Posterior vena cava (tissue), 2 donors: ENCODE results near the gene TBATA. TPM values are rescaled to one million over a fixed set of nuclear protein-coding genes. Genes with fewer than 3 reads are reported as not detected.

Experiments used
- DNase-seq: peaks from one replicate; pipeline ENCODE4 v3.0.0-alpha.2; 2020; ENCODE audit warnings: low spot score
- intact Hi-C, 2 donors: fragments of 100-400 bp; cut with DNase I; formaldehyde crosslinking; loops; one replicate each; pipeline versions ENCODE4 v1.14.1 to v1.14.2; 2022 to 2023
- total RNA-seq, 2 donors: library from RNA; stranded (reverse); fragmentation: NEBNext Ultra II Directional; extraction: Animal tissue kit (Norgen Biotek cat#: 25700); gene quantifications; one replicate each; pipeline ENCODE4 v1.2.1, GENCODE V29; 2021
- donor health status: DM: yes; HTN: yes; CAD: no.
- donor health status: DM: yes; HTN: yes; CAD: no.

The TBATA gene
- total RNA-seq, 2 donors from 2014 or later, result not detected

DNA sequence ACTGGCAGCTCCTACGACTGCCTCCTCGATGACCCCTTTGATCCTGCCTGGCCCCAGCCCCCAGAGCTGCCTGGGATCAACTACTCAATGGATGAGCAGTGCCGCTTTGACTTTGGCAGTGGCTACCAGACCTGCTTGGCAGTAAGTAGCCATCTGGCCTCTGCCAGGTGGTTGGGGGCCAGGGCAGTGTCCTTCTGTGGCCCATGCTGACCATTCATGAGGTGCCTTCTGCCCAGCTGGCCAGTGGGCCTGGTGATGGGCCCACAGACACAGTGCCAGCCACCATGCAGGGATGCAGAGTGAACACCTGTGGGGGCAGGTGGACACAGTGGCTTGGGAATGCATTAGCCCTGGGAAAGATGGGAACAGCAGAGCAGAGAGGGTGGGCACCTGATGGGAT, 50.0 kb downstream of the TBATA start:
- no peak for DNase-seq
- intact Hi-C loops, result no loop called here

DNA sequence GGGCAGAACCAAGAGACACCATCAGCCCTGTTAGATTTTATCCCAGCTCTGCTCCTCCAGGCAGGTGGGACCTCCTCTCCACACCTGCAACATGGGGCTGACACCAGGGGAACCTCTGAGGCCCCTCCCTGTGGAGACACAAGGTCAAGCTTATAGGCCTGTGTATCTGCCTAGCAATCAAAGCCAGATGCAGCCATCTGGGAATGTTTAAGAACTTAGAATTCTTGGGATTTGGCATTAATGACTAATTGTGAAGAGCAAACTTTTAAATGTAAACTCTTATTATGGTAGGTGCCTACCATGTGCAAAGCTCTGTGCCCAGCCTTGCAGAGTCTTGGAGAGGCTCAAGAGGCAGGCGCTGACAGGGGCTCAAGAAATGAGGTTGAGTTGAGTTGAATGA, 52.1 kb downstream of the TBATA start:
- intact Hi-C loops, result no loop called here
- no peak for DNase-seq

DNA sequence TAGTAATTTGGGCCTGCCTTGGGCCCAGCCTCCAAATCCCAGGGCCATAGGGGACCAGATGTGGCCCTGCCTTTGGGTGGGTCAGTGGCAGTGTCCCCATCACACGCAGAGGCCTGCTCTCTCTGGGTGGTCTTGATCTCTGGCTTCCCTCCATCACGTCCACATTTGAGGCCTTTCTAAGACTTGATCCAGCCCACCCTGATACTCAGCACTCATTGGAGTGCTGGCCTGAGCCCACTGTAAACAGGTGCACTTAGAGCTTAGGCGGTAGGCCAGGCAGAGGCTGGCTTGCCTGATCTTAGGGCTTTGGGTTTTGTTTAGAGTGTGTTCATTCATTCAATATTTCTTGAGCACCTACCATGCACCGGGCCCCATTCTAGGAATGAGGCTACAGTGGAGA, 52.6 kb downstream of the TBATA start:
- intact Hi-C loops, result no loop called here
- no peak for DNase-seq

DNA sequence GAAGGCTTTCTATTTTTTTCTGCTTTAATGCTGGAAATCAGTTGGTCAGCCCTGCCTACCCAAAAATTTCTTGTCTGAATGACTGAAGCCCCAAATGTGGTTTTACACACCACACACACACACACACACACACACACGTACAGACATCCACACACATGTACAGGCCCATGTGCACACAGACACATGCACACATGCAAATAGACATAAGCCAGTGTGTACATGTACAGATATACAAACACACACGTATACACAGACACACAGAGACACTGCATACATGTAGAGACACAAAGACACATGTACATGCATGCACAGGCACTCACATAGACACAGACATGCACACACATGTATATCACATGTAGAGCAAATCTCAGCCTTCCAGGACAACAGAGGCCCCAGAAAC, 54.2 kb downstream of the TBATA start:
- no peak for DNase-seq
- intact Hi-C loops, result no loop called here

DNA sequence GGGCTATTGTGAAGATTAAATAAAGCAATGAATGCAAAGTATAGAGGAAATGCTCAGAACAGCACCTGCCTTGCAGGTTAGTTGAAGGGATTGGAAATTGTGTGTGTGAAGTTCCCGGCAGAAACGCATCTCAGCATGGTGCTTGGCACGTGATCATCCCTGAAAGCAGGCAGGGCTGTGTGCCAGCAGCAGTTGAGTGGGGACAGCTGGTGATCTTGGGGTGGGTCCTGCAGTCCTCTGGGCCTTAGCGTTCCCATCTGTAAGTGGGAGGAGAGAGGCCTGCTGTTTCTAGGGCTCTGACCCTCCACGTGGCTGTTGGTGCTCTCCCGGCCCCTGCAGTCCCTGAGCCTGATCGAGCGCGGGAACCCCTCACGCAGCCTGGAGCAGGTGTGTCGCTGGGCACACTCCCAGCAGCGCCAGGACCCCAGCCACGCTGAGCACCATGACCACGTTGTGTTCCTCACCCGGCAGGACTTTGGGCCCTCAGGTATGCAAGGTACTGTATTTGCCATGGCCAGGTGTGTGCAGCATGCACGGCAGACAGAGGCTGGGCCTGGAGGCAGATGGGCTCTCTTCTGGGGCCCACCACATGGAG, 55.3 kb downstream of the TBATA start:
- intact Hi-C loops, result no loop called here

GRCh38 chr10:70728328-70728727, 56.8 kb downstream of the TBATA start:
- intact Hi-C loops, result no loop called here

More for the DNA sequence above, 55.3 kb downstream of the TBATA start:
- no peak for DNase-seq

DNA sequence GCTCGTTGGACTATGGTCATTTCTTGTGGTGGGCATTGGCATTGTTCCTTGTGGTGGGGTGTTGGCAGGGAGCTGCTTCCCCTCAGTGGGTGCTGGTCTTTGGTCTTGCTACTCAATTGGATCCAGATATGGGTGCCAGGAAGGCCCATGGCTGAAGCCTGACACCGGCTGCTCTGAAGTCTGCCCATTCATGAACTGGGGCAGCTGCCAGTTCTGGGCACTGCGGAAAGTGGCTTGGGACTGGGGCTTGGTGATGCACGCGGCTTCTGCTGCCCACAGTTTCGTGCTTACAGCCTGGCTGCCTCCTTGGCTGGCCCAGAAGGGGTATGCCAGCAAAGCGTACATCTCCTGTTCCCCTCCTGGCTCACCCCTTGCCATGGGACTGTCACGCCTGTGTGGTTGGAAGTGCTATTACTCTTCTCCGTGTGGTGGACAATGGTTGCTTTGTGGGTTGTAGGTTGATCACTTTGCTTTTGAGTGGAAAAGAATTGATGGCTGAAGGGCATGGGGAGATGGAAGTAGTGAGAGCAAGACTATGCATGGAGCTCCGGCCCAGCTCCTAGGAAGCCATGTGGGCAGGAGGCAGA, 58.2 kb downstream of the TBATA start:
- DNase-seq, result no peak
- intact Hi-C loops, result no loop called here

More at GRCh38 chr10:70728328-70728727, 56.8 kb downstream of the TBATA start:
- no peak for DNase-seq

GRCh38 chr10:70723771-70724170, 61.4 kb downstream of the TBATA start:
- no peak for DNase-seq

DNA sequence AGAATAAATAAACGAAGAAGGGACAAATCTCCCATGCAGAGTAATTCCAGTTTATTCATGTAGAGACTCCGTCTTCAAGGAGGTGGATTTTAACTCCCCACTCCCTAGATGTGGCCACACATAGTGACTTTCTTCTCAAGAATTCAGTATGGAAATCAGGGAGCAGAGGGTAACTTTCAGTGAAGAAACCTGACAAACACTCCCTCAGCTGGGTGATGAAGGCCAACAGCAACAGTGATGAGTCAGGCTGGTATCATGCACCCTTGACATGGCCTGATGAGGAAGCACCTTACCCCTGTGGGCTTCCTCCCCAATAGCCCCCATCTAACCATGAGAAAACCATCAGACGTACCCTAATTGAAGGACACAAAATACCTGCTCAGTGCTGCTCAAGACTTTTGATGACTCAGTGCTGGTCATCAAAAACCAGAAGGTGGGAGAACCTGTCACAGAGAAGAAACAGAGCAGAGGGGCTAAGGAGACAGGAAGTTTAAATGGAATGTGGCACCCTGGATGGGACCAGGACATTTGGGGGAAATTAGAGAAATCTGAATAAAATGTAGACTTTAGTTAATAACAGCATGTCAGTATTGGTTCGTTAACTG, 62.3 kb downstream of the TBATA start:
- intact Hi-C loops, result no loop called here
- DNase-seq, result no peak

More at GRCh38 chr10:70723771-70724170, 61.4 kb downstream of the TBATA start:
- intact Hi-C loops, result no loop called here

Other genes with a start within 250 kb of the TBATA start
- 1 to 10 TPM; 4.6 to 5.2 TPM for gene PRF1, start 182.6 kb downstream of the TBATA start, total RNA-seq
- gene ADAMTS14, start 112.9 kb downstream of the TBATA start, total RNA-seq, result 1 to 10 TPM in 1 of 2 donors, under 1 TPM in 1; 0.19 to 1.0 TPM
- 10 to 100 TPM; 27.9 to 37.2 TPM for gene SGPL1, start 30.6 kb upstream of the TBATA start, total RNA-seq
- gene PCBD1, start 103.2 kb upstream of the TBATA start, total RNA-seq, result 10 to 100 TPM; 48.7 to 54.1 TPM